Bronchial epithelial cell (primary cell): ENCODE results near the gene COL2A1. TPM values are rescaled to one million over a fixed set of nuclear protein-coding genes. Genes with fewer than 3 reads are reported as not detected.

Experiments
- DNase-seq: peaks from one replicate; pipeline ENCODE4 v3.0.0-alpha.2; 2010; ENCODE audit warnings: low read depth
- FAIRE-seq: peaks from 2 replicates; lab custom pipeline; 2011; peaks lifted over from hg19 to GRCh38; lab: Jason Lieb, UNC
- H3K27me3 ChIP-seq: 2 replicates; pipeline ENCODE4 v1.5.1; 2011; ENCODE audit warnings: low read length; ENCODE audit not compliant: control insufficient read depth, insufficient read depth
- H3K36me3 ChIP-seq: 2 replicates; pipeline ENCODE4 v1.5.1; 2011; ENCODE audit warnings: low read length; ENCODE audit not compliant: control insufficient read depth, insufficient read depth
- H3K4me3 ChIP-seq: 2 replicates; pipeline ENCODE4 v1.5.1; 2011; ENCODE audit warnings: mild to moderate bottlenecking, low read depth, low read length, control low read depth
- total RNA-seq: library from RNA; depleted of rRNA; stranded (reverse); fragments of >200 nt; gene quantifications from 2 replicates; pipeline ENCODE4 v1.2.1, GENCODE V29; 2014
- TF ChIP-seq, protein P1 (sequence below): IDR thresholded peaks from 2 replicates; pipeline ENCODE4 v1.5.1; 2011; ENCODE audit warnings: mild to moderate bottlenecking, moderate library complexity, low read length, control low read depth, inconsistent platforms; ENCODE audit not compliant: insufficient read depth, severe bottlenecking

COL2A1 gene
- total RNA-seq, 1 donor from 2014 or later, result under 0.01 TPM

DNA sequence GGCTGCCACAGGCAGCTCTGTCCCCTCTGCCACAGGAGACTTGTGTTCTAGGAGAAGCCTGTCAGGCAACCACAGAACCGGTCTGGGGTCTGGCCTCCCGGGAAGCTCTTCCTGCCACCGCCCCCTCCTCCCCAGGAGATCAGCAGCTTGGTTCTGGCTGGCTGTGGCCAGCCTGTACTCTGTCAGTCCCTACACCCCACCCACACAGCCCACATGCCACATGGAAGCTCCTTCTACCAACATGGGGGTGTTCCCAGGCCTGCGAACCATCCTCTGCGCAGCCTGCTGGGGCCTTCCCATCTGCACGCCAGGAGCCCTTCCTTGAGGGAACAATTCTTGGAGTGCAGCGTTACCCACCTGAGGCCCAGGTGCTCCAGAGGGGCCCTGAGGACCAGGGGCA, 24.1 kb downstream of the COL2A1 start:
- DNase-seq, result no peak
- no peaks in the 10 kb centered on the region for H3K36me3 ChIP-seq
- no peak overlapping the region for H3K4me3 ChIP-seq
- TF ChIP-seq, protein P1, sequence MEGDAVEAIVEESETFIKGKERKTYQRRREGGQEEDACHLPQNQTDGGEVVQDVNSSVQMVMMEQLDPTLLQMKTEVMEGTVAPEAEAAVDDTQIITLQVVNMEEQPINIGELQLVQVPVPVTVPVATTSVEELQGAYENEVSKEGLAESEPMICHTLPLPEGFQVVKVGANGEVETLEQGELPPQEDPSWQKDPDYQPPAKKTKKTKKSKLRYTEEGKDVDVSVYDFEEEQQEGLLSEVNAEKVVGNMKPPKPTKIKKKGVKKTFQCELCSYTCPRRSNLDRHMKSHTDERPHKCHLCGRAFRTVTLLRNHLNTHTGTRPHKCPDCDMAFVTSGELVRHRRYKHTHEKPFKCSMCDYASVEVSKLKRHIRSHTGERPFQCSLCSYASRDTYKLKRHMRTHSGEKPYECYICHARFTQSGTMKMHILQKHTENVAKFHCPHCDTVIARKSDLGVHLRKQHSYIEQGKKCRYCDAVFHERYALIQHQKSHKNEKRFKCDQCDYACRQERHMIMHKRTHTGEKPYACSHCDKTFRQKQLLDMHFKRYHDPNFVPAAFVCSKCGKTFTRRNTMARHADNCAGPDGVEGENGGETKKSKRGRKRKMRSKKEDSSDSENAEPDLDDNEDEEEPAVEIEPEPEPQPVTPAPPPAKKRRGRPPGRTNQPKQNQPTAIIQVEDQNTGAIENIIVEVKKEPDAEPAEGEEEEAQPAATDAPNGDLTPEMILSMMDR, result no peak
- H3K27me3 ChIP-seq, result peaks cover 10% of the 10 kb centered on the region
- no peak for FAIRE-seq

DNA sequence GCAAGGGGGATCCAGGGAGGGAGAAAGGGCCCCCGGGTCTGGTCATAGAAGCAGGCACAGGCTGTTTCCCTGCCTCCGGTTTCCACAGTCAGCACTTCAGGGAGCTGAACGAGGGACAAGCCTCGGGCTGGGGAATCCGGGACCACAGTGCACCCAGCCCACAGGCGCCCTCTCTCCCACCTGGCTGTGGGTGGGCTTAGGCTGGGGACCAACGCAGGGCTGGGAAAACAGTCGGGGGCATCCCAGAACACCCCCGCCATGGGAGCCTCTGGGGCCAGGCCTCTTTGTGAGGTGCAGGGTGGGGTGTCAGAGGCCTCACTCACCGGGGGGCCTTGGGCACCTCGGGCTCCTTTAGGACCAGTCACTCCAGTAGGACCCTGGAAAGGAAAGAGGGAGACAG, 24.6 kb downstream of the COL2A1 start:
- FAIRE-seq (no peak), DNase-seq (no peak)
- TF ChIP-seq, protein P1, result no peak
- H3K27me3 ChIP-seq, result peaks cover 10% of the 10 kb centered on the region
- H3K36me3 ChIP-seq, result no peaks in the 10 kb centered on the region
- H3K4me3 ChIP-seq, result no peak overlapping the region

DNA sequence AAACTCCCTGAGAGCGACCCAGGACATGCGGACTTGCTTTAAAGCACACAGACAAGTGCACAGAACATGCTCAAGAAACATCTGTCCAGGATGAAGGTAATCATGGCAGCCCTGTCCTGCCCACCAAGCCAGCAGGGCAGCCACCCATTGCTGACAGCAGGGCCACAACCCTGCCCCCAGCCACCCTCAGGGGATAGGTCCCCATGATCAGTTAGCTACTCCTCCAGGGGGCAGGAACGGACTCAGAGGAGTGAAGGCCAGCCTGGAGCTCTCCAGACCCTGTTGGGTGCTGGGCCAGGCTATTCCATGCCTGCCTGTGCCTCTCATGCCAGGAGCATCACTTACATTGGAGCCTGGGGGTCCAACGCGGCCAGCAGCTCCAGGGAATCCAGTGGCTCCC, 25.1 kb downstream of the COL2A1 start:
- DNase-seq (no peak), FAIRE-seq (no peak)
- no peaks in the 10 kb centered on the region for H3K36me3 ChIP-seq
- TF ChIP-seq, protein P1, result no peak
- H3K27me3 ChIP-seq, result peaks cover 10% of the 10 kb centered on the region
- H3K4me3 ChIP-seq, result no peak overlapping the region

DNA sequence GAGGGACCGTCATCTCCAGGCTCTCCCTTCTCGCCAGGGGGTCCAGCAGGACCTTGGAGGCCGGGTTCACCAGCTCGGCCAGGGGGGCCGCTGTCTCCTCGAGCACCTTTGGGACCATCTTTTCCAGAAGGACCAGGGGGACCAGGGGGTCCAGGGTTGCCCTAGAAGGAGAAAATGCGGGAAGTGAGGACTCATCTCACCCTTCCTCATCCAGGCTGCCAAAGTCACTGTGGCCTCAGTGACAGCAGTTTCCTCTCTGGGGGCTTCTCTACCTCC, 25.7 kb downstream of the COL2A1 start:
- Histone ChIP-seq H3K4me3 (no peak overlapping the region), H3K27me3 (peaks cover 9% of the 10 kb centered on the region), H3K36me3 (no peaks in the 10 kb centered on the region)
- DNase-seq (no peak), FAIRE-seq (no peak)
- TF ChIP-seq, protein P1, result no peak

DNA sequence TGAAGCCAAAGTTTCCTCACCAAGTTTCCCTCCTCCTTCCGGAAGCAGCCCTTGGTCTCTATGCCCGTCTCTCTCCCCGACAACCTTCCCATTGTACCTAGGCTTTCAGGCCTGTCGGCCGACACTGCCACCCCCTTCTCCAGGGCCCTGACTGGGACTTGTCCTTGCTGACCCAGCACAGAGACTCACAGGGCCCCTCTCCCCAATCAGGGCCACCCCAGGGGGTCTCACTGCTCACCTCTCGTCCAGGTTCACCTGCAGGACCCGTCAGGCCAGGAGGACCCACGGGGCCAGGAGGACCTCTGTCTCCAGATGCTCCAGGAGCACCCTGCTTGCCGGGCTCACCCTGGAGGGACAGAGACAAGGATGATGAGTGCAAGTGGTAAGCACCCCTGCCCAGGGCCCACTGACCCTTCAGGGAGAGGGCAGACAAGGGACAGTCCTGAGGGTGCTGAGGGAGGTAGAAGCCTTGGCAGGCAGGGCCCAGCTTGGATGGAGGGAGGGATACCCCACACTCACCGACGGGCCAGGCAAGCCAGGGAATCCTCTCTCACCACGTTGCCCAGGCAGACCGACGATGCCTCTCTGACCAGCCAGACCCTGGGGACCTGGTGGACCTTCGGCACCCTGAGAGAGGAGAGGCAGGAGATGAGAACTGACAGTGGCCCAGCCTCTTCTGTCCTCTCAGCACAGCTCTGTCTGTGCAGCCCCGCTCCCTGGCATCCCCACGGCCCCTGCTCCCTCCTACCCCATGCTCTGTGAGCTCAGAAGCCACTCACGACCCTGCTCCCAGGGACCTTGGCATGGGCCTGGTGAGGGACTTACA, 26.3 kb downstream of the COL2A1 start:
- H3K27me3 ChIP-seq, result peaks cover 8% of the 10 kb centered on the region
- FAIRE-seq, result no peak

More for the DNA sequence above, 26.3 kb downstream of the COL2A1 start:
- Histone ChIP-seq H3K4me3 (no peak overlapping the region), H3K36me3 (no peaks in the 10 kb centered on the region)
- TF ChIP-seq, protein P1, result no peak
- DNase-seq, result no peak
